IMR-90 (cell line): ENCODE measurements around the gene RFPL2.
"Not testable (repeated sequence)": the region's sequence is repeated elsewhere in the genome, so short reads cannot be mapped to it uniquely, and the experiment has no call there.

Experiments
- POLR2A ChIP-seq: IDR thresholded peaks from 2 replicates; pipeline ENCODE4 v1.6.1; 2012; ENCODE audit warnings: mild to moderate bottlenecking, low read depth, low read length
- RCOR1 ChIP-seq: IDR thresholded peaks from 2 replicates; pipeline ENCODE4 v1.6.1; 2012; ENCODE audit warnings: mild to moderate bottlenecking, low read length, improper control_type of control experiment; ENCODE audit not compliant: insufficient replicate concordance
- TF ChIP-seq, protein P1 (sequence below): conservative IDR thresholded peaks from 2 replicates; pipeline ENCODE4 v1.5.1; 2012; ENCODE audit warnings: mild to moderate bottlenecking, low read depth, low read length, improper control_type of control experiment
- TF ChIP-seq, protein P2 (sequence below): fragments of 150-350 bp; IDR thresholded peaks from 2 replicates; pipeline ENCODE4 v1.6.1; 2017; ENCODE audit warnings: mild to moderate bottlenecking, antibody characterized with exemption, low read length, low read depth

DNA sequence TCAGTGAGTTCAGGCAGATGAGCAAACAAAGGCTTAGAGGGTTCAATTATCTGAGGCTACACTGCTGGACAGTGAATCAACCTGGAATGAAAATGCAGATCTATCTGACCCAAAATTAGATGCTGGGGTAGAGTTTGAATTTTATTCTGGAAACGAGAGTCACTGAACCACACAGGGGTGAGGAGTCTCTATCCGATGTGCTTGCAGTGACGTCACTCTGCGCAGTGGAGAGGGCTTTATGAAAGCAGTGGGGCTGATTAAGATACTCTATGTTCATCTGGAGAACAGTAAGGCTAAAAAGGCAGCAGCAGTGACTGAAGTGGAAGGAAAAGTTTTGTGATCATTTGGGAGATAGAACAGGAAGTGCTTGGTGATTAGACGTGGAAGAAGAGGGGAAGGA lies 44.5 kb downstream of the RFPL2 start:
- TF ChIP-seq, protein P1, sequence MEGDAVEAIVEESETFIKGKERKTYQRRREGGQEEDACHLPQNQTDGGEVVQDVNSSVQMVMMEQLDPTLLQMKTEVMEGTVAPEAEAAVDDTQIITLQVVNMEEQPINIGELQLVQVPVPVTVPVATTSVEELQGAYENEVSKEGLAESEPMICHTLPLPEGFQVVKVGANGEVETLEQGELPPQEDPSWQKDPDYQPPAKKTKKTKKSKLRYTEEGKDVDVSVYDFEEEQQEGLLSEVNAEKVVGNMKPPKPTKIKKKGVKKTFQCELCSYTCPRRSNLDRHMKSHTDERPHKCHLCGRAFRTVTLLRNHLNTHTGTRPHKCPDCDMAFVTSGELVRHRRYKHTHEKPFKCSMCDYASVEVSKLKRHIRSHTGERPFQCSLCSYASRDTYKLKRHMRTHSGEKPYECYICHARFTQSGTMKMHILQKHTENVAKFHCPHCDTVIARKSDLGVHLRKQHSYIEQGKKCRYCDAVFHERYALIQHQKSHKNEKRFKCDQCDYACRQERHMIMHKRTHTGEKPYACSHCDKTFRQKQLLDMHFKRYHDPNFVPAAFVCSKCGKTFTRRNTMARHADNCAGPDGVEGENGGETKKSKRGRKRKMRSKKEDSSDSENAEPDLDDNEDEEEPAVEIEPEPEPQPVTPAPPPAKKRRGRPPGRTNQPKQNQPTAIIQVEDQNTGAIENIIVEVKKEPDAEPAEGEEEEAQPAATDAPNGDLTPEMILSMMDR = not testable (repeated sequence)
- TF ChIP-seq POLR2A, RCOR1: not testable (repeated sequence)
- TF ChIP-seq, protein P2, sequence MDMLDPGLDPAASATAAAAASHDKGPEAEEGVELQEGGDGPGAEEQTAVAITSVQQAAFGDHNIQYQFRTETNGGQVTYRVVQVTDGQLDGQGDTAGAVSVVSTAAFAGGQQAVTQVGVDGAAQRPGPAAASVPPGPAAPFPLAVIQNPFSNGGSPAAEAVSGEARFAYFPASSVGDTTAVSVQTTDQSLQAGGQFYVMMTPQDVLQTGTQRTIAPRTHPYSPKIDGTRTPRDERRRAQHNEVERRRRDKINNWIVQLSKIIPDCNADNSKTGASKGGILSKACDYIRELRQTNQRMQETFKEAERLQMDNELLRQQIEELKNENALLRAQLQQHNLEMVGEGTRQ = not testable (repeated sequence)
